HepG2 (cell line): ENCODE results near the gene THADA. TPM values are rescaled to one million over a fixed set of nuclear protein-coding genes. Genes with fewer than 3 reads are reported as not detected.

ENCODE experiments used
- ARID5B ChIP-seq: IDR thresholded peaks from 2 replicates; pipeline ENCODE4 v1.4.0; 2020; ENCODE audit warnings: mild to moderate bottlenecking, missing genetic modification reagents
- HMG20B ChIP-seq: conservative IDR thresholded peaks from 2 replicates; pipeline ENCODE4 v1.6.1; 2016; ENCODE audit warnings: missing genetic modification reagents, missing compliant biosample characterization
- KAT2B ChIP-seq: fragments of 150-350 bp; IDR thresholded peaks from 2 replicates; pipeline ENCODE4 v1.6.1; 2014; ENCODE audit warnings: low read depth, low read length, borderline replicate concordance
- NFKBIZ ChIP-seq: IDR thresholded peaks from 2 replicates; pipeline ENCODE4 v1.6.1; 2018; ENCODE audit warnings: missing genetic modification reagents, missing compliant biosample characterization
- NRL ChIP-seq: sonication (generic); formaldehyde crosslinking; IDR thresholded peaks from 2 replicates; pipeline ENCODE4 v1.5.0; 2020; ENCODE audit warnings: missing genetic modification reagents, mild to moderate bottlenecking, moderate library complexity, borderline replicate concordance
- RELA ChIP-seq: sonication (generic); formaldehyde crosslinking; IDR thresholded peaks from 2 replicates; pipeline ENCODE4 v1.4.0; 2020; ENCODE audit warnings: missing genetic modification reagents
- REPIN1 ChIP-seq: sonication (generic); formaldehyde crosslinking; IDR thresholded peaks from 2 replicates; pipeline ENCODE4 v1.8.0; 2022; ENCODE audit warnings: missing genetic modification reagents, low read depth, mild to moderate bottlenecking, borderline replicate concordance
- SAP130 ChIP-seq: IDR thresholded peaks from 2 replicates; pipeline ENCODE4 v1.6.1; 2016; ENCODE audit warnings: low read depth
- ZNF207 ChIP-seq: fragments of 450-650 bp; IDR thresholded peaks from 2 replicates; pipeline ENCODE4 v1.6.1; 2016; ENCODE audit warnings: antibody characterized with exemption, borderline replicate concordance
- ZNF251 ChIP-seq: sonication (generic); formaldehyde crosslinking; IDR thresholded peaks from 2 replicates; pipeline ENCODE4 v1.9.0; 2021; ENCODE audit warnings: mild to moderate bottlenecking, missing genetic modification reagents
- ZNF274 ChIP-seq: sonication (generic); formaldehyde crosslinking; IDR thresholded peaks from 2 replicates; pipeline ENCODE4 v1.5.1; 2020; ENCODE audit warnings: mild to moderate bottlenecking, missing genetic modification reagents
- ZNF354B ChIP-seq: sonication (generic); formaldehyde crosslinking; IDR thresholded peaks from 2 replicates; pipeline ENCODE4 v1.8.0; 2022; ENCODE audit warnings: mild to moderate bottlenecking, missing genetic modification reagents
- ZNF598 ChIP-seq: sonication (generic); formaldehyde crosslinking; IDR thresholded peaks from 2 replicates; pipeline ENCODE4 v1.5.1; 2020; ENCODE audit warnings: mild to moderate bottlenecking, missing genetic modification reagents, borderline replicate concordance
- ZNF609 ChIP-seq: sonication (generic); formaldehyde crosslinking; IDR thresholded peaks from 2 replicates; pipeline ENCODE4 v1.4.0; 2020; ENCODE audit warnings: mild to moderate bottlenecking, missing genetic modification reagents, borderline replicate concordance
- ZNF615 ChIP-seq: sonication (generic); formaldehyde crosslinking; IDR thresholded peaks from 2 replicates; pipeline ENCODE4 v1.5.0; 2020; ENCODE audit warnings: mild to moderate bottlenecking, missing genetic modification reagents, borderline replicate concordance
- ZNF704 ChIP-seq: sonication (generic); formaldehyde crosslinking; IDR thresholded peaks from 2 replicates; pipeline ENCODE4 v1.8.1; 2023; ENCODE audit warnings: mild to moderate bottlenecking, inconsistent platforms, moderate library complexity, missing genetic modification reagents, borderline replicate concordance
- polyA plus RNA-seq, 8 experiments: library from polyadenylated mRNA; depleted of rRNA in 3 of 8; stranded (reverse) in 7 of 8; unstranded in 1 of 8; fragments of >200 nt; fragmentation: Illumina TruSeq in 4 of 8; extraction: Trizol in 4 of 8; gene quantifications; 2 replicates each; pipeline versions ENCODE4 v1.2.1 to v1.2.3, GENCODE V29; 2011 to 2016; ENCODE audit warnings: low read depth in 4 of 8, missing spikeins in 1 of 8, mixed read lengths in 1 of 8; ENCODE audit not compliant: insufficient read depth in 1 of 8
- total RNA-seq, 5 experiments: library from RNA; depleted of rRNA; stranded (reverse); fragments of >200 nt; fragmentation: Illumina TruSeq; extraction: Trizol; gene quantifications; 2 replicates each; pipeline ENCODE4 v1.2.3, GENCODE V29; 2016; ENCODE audit warnings: low read depth in 1 of 5
- TF ChIP-seq, protein P1 (sequence below): sonication (generic); formaldehyde crosslinking; IDR thresholded peaks from 2 replicates; pipeline ENCODE4 v1.5.0; 2020; ENCODE audit warnings: missing genetic modification reagents

Gene THADA
- total and polyA plus RNA-seq, 2 of the 13 experiments (the other 11 are each of a cell fraction or from before 2014, with no cell fraction given), result 12.7 to 21.7 TPM

DNA sequence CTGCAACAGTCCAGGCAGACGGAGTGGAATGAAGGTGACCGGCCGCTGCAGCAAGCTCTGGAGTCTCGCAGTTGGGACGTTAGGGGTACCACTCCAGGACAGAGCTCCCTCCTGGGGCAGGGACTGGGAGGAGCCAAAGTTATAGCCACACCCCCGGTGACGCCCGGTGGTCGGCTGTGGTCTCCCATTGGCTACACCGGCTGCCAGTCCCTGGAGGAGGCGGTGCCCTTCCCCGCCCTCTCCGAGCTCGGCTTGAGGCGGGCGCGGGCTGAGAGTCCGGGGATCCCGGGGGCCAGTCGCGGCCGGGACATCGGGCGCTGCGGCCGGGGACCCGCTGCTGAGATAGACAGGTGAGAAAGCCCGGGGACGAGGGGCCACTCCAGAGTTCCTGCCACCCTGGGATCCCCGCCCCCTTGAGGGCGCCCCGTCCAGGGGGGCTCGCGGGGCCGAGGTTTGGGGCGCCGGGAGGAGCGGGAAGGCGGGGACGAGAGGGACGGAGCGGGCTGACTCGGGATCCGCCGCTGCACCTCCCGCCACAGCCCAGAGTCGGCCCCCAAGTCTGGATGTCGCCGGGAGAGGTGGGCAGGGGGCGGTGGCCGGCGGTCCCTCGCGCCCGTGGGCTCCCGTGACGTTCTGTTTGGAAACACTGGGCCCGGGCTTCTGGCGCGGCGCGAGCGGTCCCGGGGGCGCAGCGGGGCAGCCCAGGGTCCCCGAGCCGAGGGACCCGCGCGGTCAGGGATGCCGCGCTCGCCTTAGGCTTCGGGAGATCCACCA, 41.4 kb upstream of the THADA start, which contains the start of gene PLEKHH2 (continued):
- TF ChIP-seq ARID5B (CRISPR knock-in tag) (peak; percentile 30; the same call in 1 of the 2 replicates), NRL (peak; percentile 86), ZNF251 (CRISPR knock-in tag) (no peak), ZNF615 (no peak), REPIN1 (CRISPR knock-in tag) (no peak), ZNF598 (CRISPR knock-in tag) (no peak), ZNF274 (no peak), SAP130 (CRISPR knock-in tag) (peak; percentile 56), ZNF704 (CRISPR knock-in tag) (no peak), RELA (CRISPR knock-in tag) (no peak), ZNF609 (peak; percentile 64), NFKBIZ (CRISPR knock-in tag) (no peak), KAT2B (no peak), HMG20B (CRISPR knock-in tag) (no peak), ZNF207 (no peak), ZNF354B (CRISPR knock-in tag) (no peak)
- TF ChIP-seq, protein P1, sequence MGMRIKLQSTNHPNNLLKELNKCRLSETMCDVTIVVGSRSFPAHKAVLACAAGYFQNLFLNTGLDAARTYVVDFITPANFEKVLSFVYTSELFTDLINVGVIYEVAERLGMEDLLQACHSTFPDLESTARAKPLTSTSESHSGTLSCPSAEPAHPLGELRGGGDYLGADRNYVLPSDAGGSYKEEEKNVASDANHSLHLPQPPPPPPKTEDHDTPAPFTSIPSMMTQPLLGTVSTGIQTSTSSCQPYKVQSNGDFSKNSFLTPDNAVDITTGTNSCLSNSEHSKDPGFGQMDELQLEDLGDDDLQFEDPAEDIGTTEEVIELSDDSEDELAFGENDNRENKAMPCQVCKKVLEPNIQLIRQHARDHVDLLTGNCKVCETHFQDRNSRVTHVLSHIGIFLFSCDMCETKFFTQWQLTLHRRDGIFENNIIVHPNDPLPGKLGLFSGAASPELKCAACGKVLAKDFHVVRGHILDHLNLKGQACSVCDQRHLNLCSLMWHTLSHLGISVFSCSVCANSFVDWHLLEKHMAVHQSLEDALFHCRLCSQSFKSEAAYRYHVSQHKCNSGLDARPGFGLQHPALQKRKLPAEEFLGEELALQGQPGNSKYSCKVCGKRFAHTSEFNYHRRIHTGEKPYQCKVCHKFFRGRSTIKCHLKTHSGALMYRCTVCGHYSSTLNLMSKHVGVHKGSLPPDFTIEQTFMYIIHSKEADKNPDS (CRISPR knock-in tag), result no peak
